HFFc6 (cell line): ENCODE measurements around the gene INPPL1. TPM values are rescaled to one million over a fixed set of nuclear protein-coding genes. Genes with fewer than 3 reads are reported as not detected.

ENCODE experiments used
- DNase-seq: peaks from one replicate; pipeline ENCODE4 v3.0.0-alpha.2; 2018
- H3K27ac Mint-ChIP-seq: 2 replicates; pipeline ENCODE4 v1.8.0; 2020; ENCODE audit warnings: mild to moderate bottlenecking, mixed read lengths
- H3K27me3 Mint-ChIP-seq: 2 replicates; pipeline ENCODE4 v1.8.0; 2021; ENCODE audit warnings: mild to moderate bottlenecking, moderate library complexity, mixed read lengths; ENCODE audit not compliant: insufficient read depth
- H3K36me3 Mint-ChIP-seq: 2 replicates; pipeline ENCODE4 v1.8.0; 2021; ENCODE audit warnings: low read depth, mixed read lengths
- H3K4me1 Mint-ChIP-seq: 2 replicates; pipeline ENCODE4 v1.8.0; 2020; ENCODE audit warnings: low read depth, mixed read lengths
- H3K4me3 Mint-ChIP-seq: 2 replicates; pipeline ENCODE4 v1.8.0; 2020; ENCODE audit warnings: mild to moderate bottlenecking, moderate library complexity, mixed read lengths
- H3K9me3 Mint-ChIP-seq: 2 replicates; pipeline ENCODE4 v1.8.0; 2020; ENCODE audit warnings: mild to moderate bottlenecking, mixed read lengths
- CTCF ChIP-seq: fragments of 200-600 bp; sonication (generic); IDR thresholded peaks from 2 replicates; pipeline ENCODE4 v1.5.0; 2021; ENCODE audit warnings: antibody characterized with exemption, mild to moderate bottlenecking
- total RNA-seq, 6 experiments: library from RNA; stranded (reverse); fragmentation: NEBNext Ultra II Directional; extraction: Animal tissue kit (Norgen Biotek cat#: 25700); gene quantifications; 2 replicates in 1 of 6; 3 replicates in 5 of 6; pipeline ENCODE4 v1.2.3, GENCODE V29; 2021

Gene INPPL1
- total RNA-seq, 6 experiments from 2014 or later: 181 to 228 (median 212) TPM

DNA sequence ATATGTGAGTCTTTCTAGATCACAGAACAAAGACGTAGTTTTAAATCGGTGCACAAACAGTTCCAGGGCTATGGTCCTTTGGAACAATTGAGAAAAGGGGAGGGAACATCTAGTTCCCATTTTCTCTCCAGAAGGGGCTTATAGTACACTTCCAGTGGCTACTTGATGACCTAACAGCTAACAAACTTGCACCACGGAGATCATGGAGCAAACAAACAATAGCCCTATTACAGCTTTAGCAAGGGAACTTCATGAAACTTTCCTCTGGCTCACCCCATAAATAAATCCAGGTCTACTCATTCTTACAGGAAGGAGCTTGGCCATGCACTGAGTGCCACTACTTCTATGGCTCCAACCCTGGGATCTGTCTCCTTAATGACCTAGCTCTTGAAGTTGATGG, 16.3 kb upstream of the INPPL1 start:
- no peak overlapping the region for H3K4me3 Mint-ChIP-seq

DNA sequence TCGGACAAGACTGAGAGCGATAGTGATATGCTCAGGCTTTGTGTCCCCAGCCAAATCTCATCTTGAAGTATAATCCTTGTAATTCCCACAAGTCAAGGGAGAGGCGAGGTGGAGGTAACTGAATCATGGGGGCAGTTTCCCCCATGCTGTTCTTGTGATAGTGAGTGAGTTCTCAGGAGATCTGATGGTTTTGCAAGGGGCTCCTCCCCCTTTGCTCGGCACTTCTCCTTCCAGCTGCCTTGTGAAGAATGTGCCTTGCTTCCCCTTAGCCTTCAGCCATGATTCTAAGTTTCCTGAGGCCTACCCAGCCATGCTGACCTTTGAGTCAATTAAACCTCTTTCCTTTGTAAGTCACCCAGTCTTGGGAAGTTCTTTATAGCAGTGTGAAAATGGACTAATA, 15.5 kb upstream of the INPPL1 start:
- no peak overlapping the region for H3K27ac Mint-ChIP-seq
- peaks cover 13% of the 10 kb centered on the region for H3K36me3 Mint-ChIP-seq
- TF ChIP-seq CTCF: no peak
- H3K4me1 Mint-ChIP-seq: no peaks in the 10 kb centered on the region
- H3K9me3 Mint-ChIP-seq: peaks cover 11% of the 10 kb centered on the region
- H3K27me3 Mint-ChIP-seq: peaks cover 16% of the 10 kb centered on the region
- no peak overlapping the region for H3K4me3 Mint-ChIP-seq
- no peak for DNase-seq

More for the DNA sequence above, 16.3 kb upstream of the INPPL1 start:
- no peak for TF ChIP-seq CTCF
- Mint-ChIP-seq H3K27ac (no peak overlapping the region), H3K27me3 (peaks cover 15% of the 10 kb centered on the region), H3K36me3 (peaks cover 13% of the 10 kb centered on the region), H3K4me1 (no peaks in the 10 kb centered on the region), H3K9me3 (peaks cover 11% of the 10 kb centered on the region)
- no peak for DNase-seq

DNA sequence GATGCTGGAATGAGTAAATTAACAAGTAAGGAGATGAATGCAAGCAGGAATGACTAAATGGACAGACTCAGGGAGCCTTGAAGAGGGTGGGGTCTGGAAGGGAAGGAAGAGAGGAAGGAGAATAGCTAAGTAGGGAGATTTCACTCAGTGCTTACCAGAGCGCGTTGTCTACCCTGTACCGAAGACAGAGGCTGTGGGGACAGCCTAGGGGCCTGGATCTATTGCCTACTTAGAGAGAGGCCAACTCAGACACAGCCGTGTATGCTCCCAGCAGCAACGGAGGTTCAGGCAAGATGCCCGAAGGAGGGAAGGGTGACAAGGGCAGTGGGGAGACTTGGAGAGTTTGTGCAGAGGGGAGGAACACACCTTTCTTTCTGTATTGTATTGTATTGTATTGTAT, 7.9 kb upstream of the INPPL1 start, which contains the start of gene FOLR2:
Gene FOLR2, plus strand, starts transcription at position 157 of the 400 bp plus-strand sequence. CDS start 1,791 bp downstream, outside the sequence.
- DNase-seq: no peak
- no peak within 1 kb of the TSS for H3K27ac Mint-ChIP-seq
- H3K4me1 Mint-ChIP-seq: no peaks in the 10 kb centered on the region; the same call in 1 of the 2 replicates
- no peaks in the 10 kb centered on the region for H3K9me3 Mint-ChIP-seq
- no peak within 1 kb of the TSS for H3K4me3 Mint-ChIP-seq
- TF ChIP-seq CTCF: no peak
- H3K36me3 Mint-ChIP-seq: no peaks in the 10 kb centered on the region
- peaks cover 17% of the 10 kb centered on the region for H3K27me3 Mint-ChIP-seq

- no peak for TF ChIP-seq CTCF
- H3K4me3 Mint-ChIP-seq: no peak overlapping the region
- peaks cover 12% of the 10 kb centered on the region for H3K4me1 Mint-ChIP-seq
- H3K36me3 Mint-ChIP-seq: no peaks in the 10 kb centered on the region
- H3K27me3 Mint-ChIP-seq: peaks cover 15% of the 10 kb centered on the region
- no peak overlapping the region for H3K27ac Mint-ChIP-seq
- no peaks in the 10 kb centered on the region for H3K9me3 Mint-ChIP-seq
- DNase-seq: no peak
Measured at GRCh38 chr11:72217841-72218240, 6.7 kb upstream of the INPPL1 start.

DNA sequence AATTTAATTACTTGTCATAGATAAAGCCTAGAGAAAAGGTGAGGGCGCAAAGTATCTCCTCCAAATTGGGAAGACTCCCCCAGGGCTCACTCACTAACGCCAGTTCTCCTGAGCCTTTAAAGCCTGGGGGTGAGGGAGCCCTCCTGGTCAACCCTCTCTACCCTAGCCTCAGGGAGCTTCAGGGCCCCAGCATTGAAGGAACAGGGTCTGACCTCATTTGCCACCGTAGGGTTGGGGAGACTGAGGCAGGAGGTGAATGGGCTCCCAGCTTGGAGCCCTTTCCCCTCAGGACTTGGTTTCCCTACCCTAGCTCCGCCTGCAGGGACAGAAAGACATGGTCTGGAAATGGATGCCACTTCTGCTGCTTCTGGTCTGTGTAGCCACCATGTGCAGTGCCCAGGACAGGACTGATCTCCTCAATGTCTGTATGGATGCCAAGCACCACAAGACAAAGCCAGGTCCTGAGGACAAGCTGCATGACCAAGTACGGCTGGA, 6.3 kb upstream of the INPPL1 start:
- DNase-seq: no peak
- Mint-ChIP-seq H3K27me3 (peaks cover 14% of the 10 kb centered on the region), H3K9me3 (no peaks in the 10 kb centered on the region), H3K4me1 (peaks cover 13% of the 10 kb centered on the region), H3K36me3 (no peaks in the 10 kb centered on the region), H3K4me3 (no peak overlapping the region), H3K27ac (no peak overlapping the region)
- no peak for TF ChIP-seq CTCF
